Keratinocyte (primary cell): ENCODE data around the gene SMURF2. TPM values are rescaled to one million over a fixed set of nuclear protein-coding genes. Genes with fewer than 3 reads are reported as not detected.

ENCODE experiments used
- DNase-seq: peaks from one replicate; pipeline ENCODE4 v3.0.0-alpha.2; 2011; ENCODE audit warnings: low read depth, missing footprints, low spot score
- FAIRE-seq: peaks from 2 replicates; lab custom pipeline; 2011; peaks lifted over from hg19 to GRCh38; lab: Jason Lieb, UNC
- H2AFZ ChIP-seq: 2 replicates; pipeline ENCODE4 v1.6.0; 2012; ENCODE audit warnings: low read length, control low read depth, inconsistent platforms; ENCODE audit not compliant: control insufficient read depth
- H3K27ac ChIP-seq: 2 replicates; pipeline ENCODE4 v1.5.1; 2011; ENCODE audit warnings: low read length; ENCODE audit not compliant: control insufficient read depth, insufficient read depth
- H3K27me3 ChIP-seq: 3 replicates; pipeline ENCODE4 v1.6.0; 2011; ENCODE audit warnings: low read length; ENCODE audit not compliant: control insufficient read depth, insufficient read depth; ENCODE audit errors: extremely low read depth
- H3K36me3 ChIP-seq, 2 experiments: 2 replicates in 1 of 2; 3 replicates in 1 of 2; pipeline ENCODE4 v1.5.1; 2011; ENCODE audit warnings: low read length in 2 of 2, mild to moderate bottlenecking in 1 of 2; ENCODE audit not compliant: control insufficient read depth in 2 of 2, insufficient read depth in 2 of 2; ENCODE audit errors: extremely low read depth in 1 of 2
- H3K4me1 ChIP-seq: 3 replicates; pipeline ENCODE4 v1.5.1; 2011; ENCODE audit warnings: low read length; ENCODE audit not compliant: control insufficient read depth, insufficient read depth; ENCODE audit errors: extremely low read depth
- H3K4me2 ChIP-seq: 3 replicates; pipeline ENCODE4 v1.6.0; 2011; ENCODE audit warnings: low read depth, low read length; ENCODE audit not compliant: control insufficient read depth, insufficient read depth; ENCODE audit errors: extremely low read depth
- H3K4me3 ChIP-seq, 3 experiments: fragments of 200-600 bp in 1 of 3; sonication (generic) in 1 of 3; 2 replicates in 2 of 3; 3 replicates in 1 of 3; pipeline ENCODE4 v1.5.1; 2011 to 2016; ENCODE audit warnings: low read length in 3 of 3, mild to moderate bottlenecking in 3 of 3, control low read depth in 2 of 3, inconsistent platforms in 1 of 3, low read depth in 1 of 3, mixed read lengths in 1 of 3, mixed run types in 1 of 3, moderate library complexity in 1 of 3; ENCODE audit not compliant: control insufficient read depth in 2 of 3, insufficient read depth in 2 of 3; ENCODE audit errors: extremely low read depth in 1 of 3
- H3K79me2 ChIP-seq: 2 replicates; pipeline ENCODE4 v1.6.0; 2012; ENCODE audit warnings: low read length; ENCODE audit not compliant: control insufficient read depth, insufficient read depth
- H3K9ac ChIP-seq: 3 replicates; pipeline ENCODE4 v1.6.0; 2011; ENCODE audit warnings: low read length; ENCODE audit not compliant: control insufficient read depth, insufficient read depth; ENCODE audit errors: extremely low read depth
- H3K9me1 ChIP-seq: 3 replicates; pipeline ENCODE4 v1.6.0; 2011; ENCODE audit warnings: low read length; ENCODE audit not compliant: control insufficient read depth, insufficient read depth; ENCODE audit errors: extremely low read depth
- H3K9me3 ChIP-seq: 2 replicates; pipeline ENCODE4 v1.5.1; 2012; ENCODE audit warnings: low read depth, low read length; ENCODE audit not compliant: control insufficient read depth
- H4K20me1 ChIP-seq: 3 replicates; pipeline ENCODE4 v1.6.0; 2011; ENCODE audit warnings: low read length; ENCODE audit not compliant: control insufficient read depth, insufficient read depth; ENCODE audit errors: extremely low read depth
- CTCF ChIP-seq, 3 experiments: IDR thresholded peaks in 1 of 3; conservative IDR thresholded peaks in 1 of 3; optimal IDR thresholded peaks in 1 of 3; 2 replicates in 2 of 3; 3 replicates in 1 of 3; pipeline versions ENCODE3 to v1.5.1; 2011; ENCODE audit warnings: low read length in 3 of 3, mild to moderate bottlenecking in 3 of 3, moderate library complexity in 2 of 3, control low read depth in 1 of 3, inconsistent platforms in 1 of 3; ENCODE audit not compliant: insufficient read depth in 2 of 3; ENCODE audit errors: extremely low read depth in 1 of 3
- EZH2 ChIP-seq: IDR thresholded peaks from one replicate; pipeline ENCODE4 v1.6.1; 2012; ENCODE audit warnings: inconsistent platforms, mild to moderate bottlenecking, low read length, moderate library complexity
- dilution Hi-C: fragments of 300-500 bp; cut with MboI; formaldehyde crosslinking; loops from one replicate; pipeline ENCODE4 v1.7.0; 2020; ENCODE audit warnings: low sequenced_read_pairs; ENCODE audit not compliant: extremely low pct_ligation_motif_present
- polyA plus RNA-seq, 5 experiments: library from polyadenylated mRNA; depleted of rRNA in 3 of 5; stranded (reverse) in 3 of 5; stranded (forward) in 1 of 5; unstranded in 1 of 5; fragments of >200 nt; gene quantifications; 1 replicate in 1 of 5; 2 replicates in 3 of 5; 3 replicates in 1 of 5; pipeline versions ENCODE4 v1.2.1 to v1.2.3, GENCODE V29; 2011 to 2012; ENCODE audit warnings: missing spikeins in 2 of 5, low read depth in 1 of 5, low replicate concordance in 1 of 5

SMURF2 gene
- polyA plus RNA-seq, 1 donor (not counting 4 experiments of a cell fraction or from before 2014, with no cell fraction given) = 128 TPM

DNA sequence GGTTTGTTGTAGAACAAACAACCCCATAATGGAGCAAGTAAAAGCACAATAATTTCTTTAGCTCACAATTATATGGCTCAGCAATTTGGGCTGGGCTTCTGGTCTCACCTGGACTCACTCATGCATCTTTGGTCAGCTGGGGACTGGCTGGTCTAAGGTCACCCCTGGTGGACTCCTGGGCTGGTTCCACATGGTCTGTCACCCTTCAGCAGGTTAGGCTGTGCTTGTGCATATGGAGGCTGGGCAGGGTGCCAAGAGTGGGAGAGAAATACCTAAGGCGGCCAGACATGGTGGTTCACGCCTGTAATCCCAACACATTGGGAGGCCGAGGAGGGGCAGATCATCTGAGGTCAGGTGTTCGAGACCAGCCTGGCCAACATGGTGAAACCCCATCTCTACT, 27.0 kb upstream of the SMURF2 start:
- FAIRE-seq = no peak
- dilution Hi-C loops = no loop called here

DNA sequence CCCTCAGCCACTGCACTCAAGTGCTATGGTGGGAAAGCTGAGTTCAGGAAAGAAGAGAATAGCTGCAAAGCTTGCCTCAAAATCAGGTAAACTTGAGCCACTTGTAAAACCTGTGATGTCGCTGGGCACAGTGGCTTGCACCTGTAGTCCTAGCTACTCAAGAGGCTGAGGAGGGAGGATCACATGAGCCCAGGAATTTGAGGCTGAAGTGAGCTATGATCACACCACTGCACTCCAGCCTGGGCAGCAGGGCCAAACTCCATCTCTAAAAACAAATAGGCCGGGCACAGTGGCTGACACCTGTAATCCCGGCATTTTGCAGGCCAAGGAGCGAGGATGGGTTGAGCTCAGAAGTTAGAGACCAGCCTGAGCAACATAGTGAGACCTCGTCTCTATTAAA, 26.4 kb upstream of the SMURF2 start:
- dilution Hi-C loops = no loop called here

More for the DNA sequence above, 27.0 kb upstream of the SMURF2 start:
- H3K27me3 ChIP-seq = no peaks in the 10 kb centered on the region
- no peak overlapping the region for H3K9ac ChIP-seq
- H3K4me2 ChIP-seq = no peak overlapping the region
- no peaks in the 10 kb centered on the region for H4K20me1 ChIP-seq
- H3K27ac ChIP-seq = no peak overlapping the region
- no peaks in the 10 kb centered on the region for H3K9me1 ChIP-seq
- H2AFZ ChIP-seq = no peak overlapping the region
- no peaks in the 10 kb centered on the region for H3K36me3 ChIP-seq
- no peaks in the 10 kb centered on the region for H3K79me2 ChIP-seq
- TF ChIP-seq CTCF (optimal IDR thresholded peaks at IDR 0.05 in 1 of 3, IDR thresholded peaks at IDR 0.05 in 1 of 3, conservative IDR thresholded peaks at IDR 0.05 in 1 of 3; ENCODE audit: extremely low read depth in 1 of 3, insufficient read depth in 2 of 3, low read length in 3 of 3) (no peak), EZH2 (no peak)
- H3K4me1 ChIP-seq = peaks cover 18% of the 10 kb centered on the region
- no peak for DNase-seq
- H3K9me3 ChIP-seq = no peaks in the 10 kb centered on the region
- no peak overlapping the region for H3K4me3 ChIP-seq

More for the DNA sequence above, 26.4 kb upstream of the SMURF2 start:
- Histone ChIP-seq H3K27ac (peak overlapping the region; percentile 53), H3K27me3 (no peaks in the 10 kb centered on the region), H3K36me3 (no peaks in the 10 kb centered on the region), H3K9me1 (no peaks in the 10 kb centered on the region), H3K4me1 (peaks cover 16% of the 10 kb centered on the region), H3K9me3 (no peaks in the 10 kb centered on the region), H4K20me1 (no peaks in the 10 kb centered on the region), H3K79me2 (no peaks in the 10 kb centered on the region), H3K9ac (no peak overlapping the region), H2AFZ (no peak overlapping the region), H3K4me2 (peak overlapping the region; percentile 30), H3K4me3 (no peak overlapping the region)
- DNase-seq (no peak), FAIRE-seq (no peak)
- no peak for TF ChIP-seq EZH2
- no peak for TF ChIP-seq CTCF (optimal IDR thresholded peaks at IDR 0.05 in 1 of 3, IDR thresholded peaks at IDR 0.05 in 1 of 3, conservative IDR thresholded peaks at IDR 0.05 in 1 of 3; ENCODE audit: extremely low read depth in 1 of 3, insufficient read depth in 2 of 3, low read length in 3 of 3)
